NCI-H226 (cell line): ENCODE results near the gene ANKS3.
A peak's percentile ranks its signal among the peaks of the same experiment; 100 is the strongest.

Experiments used
- DNase-seq: peaks from one replicate; pipeline ENCODE4 v3.0.0-alpha.2; 2015

ANKS3 gene

GRCh38 chr16:4664538-4665418, 69.3 kb downstream of the ANKS3 start:
- no peak for DNase-seq

GRCh38 chr16:4663777-4664465, 70.2 kb downstream of the ANKS3 start:
- no peak for DNase-seq

DNA sequence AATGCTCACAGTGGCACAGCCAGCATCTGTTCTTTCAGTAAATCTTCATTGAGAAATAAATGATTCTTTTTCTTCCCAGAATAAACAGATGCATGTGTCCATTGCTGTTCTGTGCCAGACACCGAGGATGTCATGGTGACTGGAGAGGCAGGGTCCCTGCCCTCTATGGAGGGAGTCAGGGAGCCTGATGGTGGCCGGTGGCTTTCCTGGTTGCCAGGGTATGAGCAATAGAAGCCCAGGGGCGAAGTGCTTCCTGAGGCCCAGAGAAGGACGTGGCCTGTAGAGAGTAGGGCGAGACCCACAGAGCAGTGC, 70.7 kb downstream of the ANKS3 start:
- no peak for DNase-seq

GRCh38 chr16:4661661-4662060, 72.4 kb downstream of the ANKS3 start:
- DNase-seq, result no peak

GRCh38 chr16:4660454-4661007, 73.5 kb downstream of the ANKS3 start:
- peak; percentile 24 for DNase-seq

GRCh38 chr16:4659363-4660353, 74.4 kb downstream of the ANKS3 start:
- DNase-seq, result no peak

DNA sequence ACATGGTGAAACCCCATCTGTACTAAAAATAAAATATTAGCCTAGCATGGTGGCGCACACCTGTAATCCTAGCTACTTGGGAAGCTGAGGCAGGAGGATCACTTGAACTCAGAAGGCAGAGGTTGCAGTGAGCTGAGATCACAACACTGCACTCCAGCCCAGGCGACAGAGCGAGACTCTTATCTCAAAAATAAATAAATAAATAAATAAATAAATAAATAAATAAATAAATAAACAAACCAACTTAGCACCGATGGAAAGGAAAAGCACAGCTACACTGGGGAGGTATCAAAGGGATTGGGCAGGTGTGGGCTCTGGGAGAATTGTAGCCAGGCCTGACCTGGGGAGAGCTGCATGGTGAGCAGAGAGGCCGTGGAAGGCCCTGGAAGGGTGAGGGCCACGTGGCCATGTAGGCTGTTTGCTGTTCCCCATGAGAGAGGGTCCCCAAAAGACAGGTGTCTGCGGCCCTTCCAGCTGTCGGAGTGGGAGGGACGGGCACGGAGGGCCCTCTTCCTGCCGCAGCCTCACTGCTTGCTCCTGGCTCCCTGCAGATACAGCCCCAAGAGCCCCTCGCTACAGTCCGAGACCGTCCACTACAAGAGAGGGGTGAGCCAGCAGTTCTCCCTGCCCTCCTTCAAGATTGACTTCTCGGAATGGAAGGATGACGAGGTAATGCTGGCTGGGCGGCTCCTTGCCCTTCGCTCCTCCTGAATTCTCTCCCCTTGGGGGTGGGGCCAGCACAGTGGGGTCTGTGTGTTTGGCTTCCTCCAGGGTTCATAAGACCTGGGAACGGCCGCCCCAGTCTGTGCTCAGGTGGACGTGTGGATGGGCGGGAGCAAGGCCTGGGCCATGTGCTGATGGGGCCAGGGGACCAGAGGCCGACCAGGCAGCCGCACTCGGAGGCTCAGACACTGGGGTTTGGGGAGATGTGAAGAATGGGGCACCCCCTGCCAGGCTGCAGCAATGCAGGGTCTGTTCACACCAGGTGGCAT, 77.1 kb downstream of the ANKS3 start:
- DNase-seq, result no peak

GRCh38 chr16:4656221-4656620, 77.8 kb downstream of the ANKS3 start:
- DNase-seq, result no peak

DNA sequence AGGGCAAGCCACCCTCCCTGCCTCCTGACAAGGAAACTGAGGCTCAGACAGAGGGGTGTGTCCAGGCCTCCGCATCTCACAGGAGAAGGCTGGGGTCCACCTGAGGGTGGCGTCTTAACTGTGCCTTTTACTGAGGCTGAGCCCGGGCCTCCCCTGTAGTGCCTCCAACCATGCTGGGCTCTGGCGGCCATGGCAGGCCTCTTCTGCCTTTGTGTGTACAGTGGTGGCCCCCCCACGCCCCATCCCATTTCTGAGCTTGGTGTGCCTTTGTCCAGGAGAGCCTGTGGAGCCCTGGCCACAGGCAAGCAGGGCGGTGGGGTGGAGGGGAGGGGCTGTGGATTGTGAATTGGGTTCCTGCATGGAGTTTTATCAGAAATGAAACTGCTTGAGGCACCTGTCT, 78.3 kb downstream of the ANKS3 start:
- DNase-seq, result no peak

GRCh38 chr16:4654964-4655590, 79.0 kb downstream of the ANKS3 start:
- no peak for DNase-seq

GRCh38 chr16:4654011-4654963, 79.8 kb downstream of the ANKS3 start:
- DNase-seq, result no peak

DNA sequence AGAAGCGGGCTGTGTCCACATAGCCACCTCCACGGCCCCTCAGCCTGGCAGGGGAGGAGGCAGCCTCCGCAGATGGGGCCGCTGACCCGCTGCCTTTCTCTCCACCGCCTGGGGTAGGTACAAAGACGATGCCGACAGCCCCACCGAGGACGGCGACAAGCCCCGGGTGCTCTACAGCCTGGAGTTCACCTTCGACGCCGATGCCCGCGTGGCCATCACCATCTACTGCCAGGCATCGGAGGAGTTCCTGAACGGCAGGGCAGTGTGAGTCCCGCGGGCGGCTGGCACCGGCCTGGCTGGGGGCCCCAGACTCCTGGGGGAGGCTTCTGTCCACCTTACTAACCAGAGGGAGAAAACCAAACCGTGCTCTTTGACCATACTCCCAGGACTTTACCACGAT, 81.5 kb downstream of the ANKS3 start:
- DNase-seq, result no peak

GRCh38 chr16:4651827-4652226, 82.2 kb downstream of the ANKS3 start:
- DNase-seq, result no peak

GRCh38 chr16:4650443-4651074, 83.5 kb downstream of the ANKS3 start:
- peak; percentile 29 for DNase-seq

DNA sequence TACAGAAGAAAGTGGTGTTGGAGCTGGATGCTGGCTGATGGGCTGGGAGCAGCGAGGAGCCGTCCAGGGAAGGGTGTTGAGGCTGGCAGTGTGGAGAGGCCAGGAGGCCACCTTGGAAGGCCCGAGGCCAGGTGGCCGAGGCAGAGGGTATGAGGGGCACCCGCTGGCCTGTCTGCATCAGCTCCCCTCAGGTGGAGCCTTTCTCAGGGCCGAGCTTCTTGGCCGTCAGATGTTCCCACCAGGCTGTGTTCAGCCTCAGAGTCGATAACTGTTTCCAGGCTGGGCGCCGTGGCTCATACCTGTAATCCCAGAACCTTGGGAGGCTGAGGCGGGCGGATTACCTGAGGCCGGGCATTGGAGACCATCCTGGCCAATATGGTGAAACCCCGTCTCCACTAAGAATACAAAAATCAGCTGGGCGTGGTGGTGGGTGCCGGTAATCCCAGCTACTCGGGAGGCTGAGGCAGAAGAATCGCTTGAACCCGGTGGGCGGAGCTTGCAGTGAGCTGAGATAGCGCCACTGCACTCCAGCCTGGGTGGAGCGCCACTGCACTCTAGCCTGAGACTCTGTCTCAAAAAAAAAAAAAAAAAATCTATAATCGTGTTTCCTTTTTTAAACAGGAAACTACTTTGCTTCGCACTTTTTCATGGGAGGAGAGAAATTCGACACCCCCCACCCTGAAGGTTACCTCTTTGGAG, 84.2 kb downstream of the ANKS3 start:
- no peak for DNase-seq

- DNase-seq, result no peak
Measured at GRCh38 chr16:4648917-4649316, 85.2 kb downstream of the ANKS3 start.

DNA sequence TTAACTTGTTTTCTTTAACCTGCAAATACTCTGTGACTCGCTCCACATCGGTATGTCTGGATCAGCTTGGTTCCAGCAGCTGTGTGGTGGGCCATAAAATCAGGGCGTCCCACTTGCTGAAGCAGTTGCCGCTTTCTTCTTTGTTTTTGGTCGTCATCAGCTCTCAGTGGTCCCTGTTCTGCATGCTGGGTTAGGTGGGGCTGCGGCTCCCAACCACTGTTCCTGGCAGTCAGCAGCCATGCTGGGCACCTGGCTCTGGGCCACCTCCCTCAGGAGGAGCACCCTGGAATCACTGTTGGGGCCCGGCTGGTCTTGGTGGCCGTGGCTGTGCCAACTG, 86.5 kb downstream of the ANKS3 start:
- no peak for DNase-seq

DNA sequence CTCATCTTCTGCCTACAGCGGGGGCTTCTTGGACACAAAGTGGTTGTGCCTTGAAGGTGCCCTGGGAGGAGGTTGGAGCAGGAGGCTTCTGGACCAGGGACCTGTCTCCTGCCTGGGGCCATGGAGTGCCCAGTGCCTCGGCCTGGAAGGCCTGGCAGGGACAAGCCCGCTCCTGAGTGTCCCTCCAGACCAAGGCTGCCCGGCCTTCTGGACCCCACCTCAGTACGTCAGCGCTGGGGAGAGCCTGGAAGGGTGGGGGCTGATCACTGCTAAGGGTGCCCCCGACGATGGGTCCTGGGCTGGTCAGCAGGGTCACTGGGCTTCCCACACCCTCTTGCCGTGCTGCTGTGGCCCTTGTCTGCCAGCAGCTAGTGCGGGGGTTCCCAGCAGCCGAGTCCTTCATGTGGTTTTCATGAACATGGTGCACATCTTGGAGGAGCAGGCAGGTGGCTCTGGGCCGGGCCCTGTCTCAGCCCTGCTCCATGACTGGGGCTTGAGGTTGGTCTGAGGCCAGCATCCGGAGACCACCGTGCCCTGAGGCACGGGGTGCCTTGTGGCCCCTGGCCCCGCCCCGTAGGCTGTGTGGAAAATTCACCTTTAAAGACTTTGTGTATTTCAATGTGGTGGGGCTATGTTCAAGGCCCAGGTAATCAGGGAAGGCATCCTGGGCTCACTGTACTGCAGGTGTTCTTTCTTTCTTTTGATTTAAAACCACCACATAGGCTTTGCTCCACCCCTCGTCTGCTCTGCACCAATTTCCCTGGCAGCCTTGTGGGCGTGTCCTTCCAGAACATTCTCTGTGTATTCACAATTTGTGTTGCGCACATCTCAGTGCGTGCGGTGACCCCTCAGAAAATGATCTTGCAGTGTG, 87.1 kb downstream of the ANKS3 start:
- no peak for DNase-seq
